ENCODE results near the gene TSC2.

Gene TSC2

GRCh38 chr16:2047330-2048115 lies at the start of gene TSC2, which contains the start of gene NTHL1:
TSC2 (plus strand) TSS chr16:2047985; CDS start chr16:2048616, 631 bp downstream.
NTHL1 (minus strand) TSS chr16:2047834; CDS start chr16:2047823, 11 bp downstream.
- DNase-seq = peak; percentile 95

- no peak for DNase-seq
These were observed 49.4 kb upstream of the TSC2 start for GRCh38 chr16:1998360-1998835.

GRCh38 chr16:1998852-1999801 lies 48.7 kb upstream of the TSC2 start:
- no peak for DNase-seq

GRCh38 chr16:1999866-2000514 lies 47.8 kb upstream of the TSC2 start:
- no peak for DNase-seq

GRCh38 chr16:2001035-2001434 lies 46.8 kb upstream of the TSC2 start:
- no peak for DNase-seq

- no peak for DNase-seq
These were observed 46.1 kb upstream of the TSC2 start for GRCh38 chr16:2001456-2002355.

- DNase-seq = no peak
These were observed 45.2 kb upstream of the TSC2 start for GRCh38 chr16:2002406-2003230.

- no peak for DNase-seq
These were observed 44.5 kb upstream of the TSC2 start for GRCh38 chr16:2003231-2003826.

GRCh38 chr16:2003827-2004641 lies 43.8 kb upstream of the TSC2 start:
- DNase-seq = peak; percentile 94

GRCh38 chr16:2004795-2005517 lies 42.8 kb upstream of the TSC2 start:
- no peak for DNase-seq

- DNase-seq = no peak
These were observed 42.1 kb upstream of the TSC2 start for GRCh38 chr16:2005646-2006045.

GRCh38 chr16:2006317-2006716 lies 41.5 kb upstream of the TSC2 start:
- no peak for DNase-seq

- no peak for DNase-seq
These were observed 40.5 kb upstream of the TSC2 start for GRCh38 chr16:2007081-2007836.

- DNase-seq = no peak
These were observed 39.7 kb upstream of the TSC2 start for GRCh38 chr16:2008009-2008526.

GRCh38 chr16:2008631-2009163 lies 39.1 kb upstream of the TSC2 start:
- no peak for DNase-seq

- no peak for DNase-seq
These were observed 38.5 kb upstream of the TSC2 start for GRCh38 chr16:2009164-2009711.

- DNase-seq = peak; percentile 89
These were observed 37.8 kb upstream of the TSC2 start, which contains the start of gene ZNF598 for GRCh38 chr16:2009791-2010510. ZNF598 (minus strand) TSS chr16:2009821.

Measured in NCI-H345 (cell line).